CD4-positive, alpha-beta T cell treated with Interleukin-17A for 4 hours (primary cell): ENCODE data around the gene LHX1.
A peak's percentile ranks its signal among the peaks of the same experiment; 100 is the strongest.

ENCODE experiments used
- DNase-seq: peaks from one replicate; pipeline ENCODE4 v3.0.0-alpha.2; 2020; ENCODE audit warnings: mixed read lengths

Gene LHX1

DNA sequence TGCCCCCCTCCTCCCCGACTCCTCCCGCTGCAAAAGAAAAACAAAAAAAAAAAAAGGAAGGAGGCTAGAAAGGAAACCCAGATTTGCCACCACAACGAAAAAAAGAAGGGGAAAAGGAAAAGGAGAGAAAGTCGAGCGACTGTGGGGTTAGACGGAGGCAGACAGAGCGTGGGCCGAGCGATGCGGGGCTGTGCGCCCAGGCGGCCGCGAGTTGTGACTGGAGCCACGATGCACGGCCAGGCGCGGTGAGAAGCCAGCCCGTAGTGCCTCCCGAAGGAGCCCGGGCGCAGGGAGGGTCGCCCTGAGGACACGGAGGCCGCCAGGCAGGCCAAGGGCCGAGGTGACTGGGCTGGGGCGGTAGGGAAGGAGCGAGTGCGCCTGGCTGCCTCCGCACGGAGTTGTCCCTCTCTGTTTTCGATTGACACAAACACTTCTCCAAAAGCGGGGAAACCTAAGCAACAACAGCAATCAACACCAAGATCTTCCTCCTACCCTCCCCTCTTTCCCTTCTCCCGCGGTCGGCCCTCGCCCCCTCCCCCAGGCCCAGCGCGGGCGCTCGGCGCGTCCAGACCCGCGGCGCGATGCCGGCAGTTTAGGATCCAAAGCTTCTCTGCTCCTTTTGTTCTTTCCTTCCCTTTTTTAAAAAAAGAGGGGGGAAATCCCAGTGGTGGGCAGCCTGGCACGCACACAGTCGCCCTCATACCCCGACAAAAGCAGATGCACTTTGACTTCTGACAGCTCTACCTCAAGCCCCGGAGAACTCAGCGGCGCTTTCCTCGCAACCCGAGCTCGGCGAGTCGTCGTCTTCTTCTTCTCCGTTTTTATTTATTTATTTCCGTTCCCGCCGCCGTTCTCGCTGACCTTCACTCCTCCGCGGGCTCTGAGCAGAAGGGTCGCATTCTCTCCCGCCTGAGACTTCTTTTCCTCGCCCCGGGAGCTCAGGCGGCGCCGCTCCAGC is at the start of gene LHX1:
Gene LHX1, plus strand, starts transcription at position 475 of the 958 bp plus-strand sequence. CDS start 723 bp downstream, outside the sequence.
- DNase-seq: peak; percentile 19

- DNase-seq: no peak
Observed at GRCh38 chr17:36888236-36888951, 48.9 kb upstream of the LHX1 start.

DNA sequence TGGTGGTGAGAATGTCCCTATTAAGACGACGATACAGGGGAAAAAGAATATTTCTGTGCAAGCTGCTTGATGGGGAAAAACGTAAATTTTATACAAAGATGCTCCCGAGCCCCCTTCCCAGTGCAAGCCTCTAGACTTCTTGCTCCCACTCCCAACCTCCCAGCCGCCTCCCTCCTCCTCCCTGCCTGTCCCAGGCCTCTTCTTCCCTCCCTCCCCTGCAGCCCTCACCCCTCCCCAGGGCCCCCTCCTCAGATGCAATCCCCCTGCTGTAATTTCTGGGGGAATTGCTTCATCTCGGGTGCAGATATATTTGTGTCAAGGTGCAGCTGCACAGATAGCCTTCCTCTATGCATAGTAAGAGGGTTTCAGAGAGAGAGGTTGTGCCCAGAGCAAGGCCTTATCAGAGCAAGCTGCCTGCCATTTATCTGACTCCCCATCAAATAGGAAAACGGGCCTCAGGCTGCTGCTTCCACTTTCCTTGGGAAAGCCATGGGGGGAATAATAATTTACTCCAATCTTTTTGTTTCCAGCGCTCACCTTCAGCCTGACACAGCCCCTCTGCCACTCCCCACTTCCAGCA is 47.4 kb upstream of the LHX1 start:
- DNase-seq: no peak

DNA sequence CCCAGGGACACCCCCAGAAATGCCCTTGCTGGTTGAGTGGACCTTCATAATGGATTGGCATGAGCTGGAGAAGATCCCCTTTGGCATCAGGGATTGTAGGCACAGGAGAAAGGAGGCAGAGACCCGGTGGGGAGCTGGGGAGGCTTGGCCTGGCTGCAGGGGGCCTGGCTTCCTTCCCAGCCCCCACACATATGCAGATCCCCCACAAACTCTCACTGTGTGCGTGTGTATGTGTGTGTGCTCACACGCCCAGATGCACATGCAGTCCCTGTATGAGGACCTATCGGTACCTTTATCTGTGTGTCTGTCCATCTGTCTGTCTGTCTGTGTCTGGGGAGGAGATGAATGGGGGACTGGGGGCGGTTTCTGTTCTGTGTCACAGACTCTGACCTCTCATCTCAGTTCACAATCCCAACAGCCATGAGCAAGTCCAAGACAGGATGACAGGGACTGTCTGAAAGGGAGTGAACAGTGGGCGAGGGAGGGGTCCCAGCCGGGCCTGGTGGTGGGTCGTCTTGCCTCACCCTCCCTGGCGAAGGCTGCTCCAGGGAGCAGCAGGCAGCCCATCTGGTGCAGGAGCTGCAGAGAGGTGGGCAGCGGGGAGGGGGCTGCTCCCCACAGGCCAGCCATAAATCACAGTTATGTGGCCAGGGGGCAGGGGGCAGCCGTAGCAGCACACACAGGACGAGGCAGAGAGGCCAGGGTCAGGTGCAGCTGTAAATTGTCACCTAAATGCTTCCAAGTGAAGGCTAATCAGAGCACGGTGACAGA is 46.7 kb upstream of the LHX1 start:
- DNase-seq: no peak

GRCh38 chr17:36892112-36892838 is 45.0 kb upstream of the LHX1 start:
- DNase-seq: no peak

- DNase-seq: no peak
Observed at GRCh38 chr17:36894177-36894576, 43.1 kb upstream of the LHX1 start.

DNA sequence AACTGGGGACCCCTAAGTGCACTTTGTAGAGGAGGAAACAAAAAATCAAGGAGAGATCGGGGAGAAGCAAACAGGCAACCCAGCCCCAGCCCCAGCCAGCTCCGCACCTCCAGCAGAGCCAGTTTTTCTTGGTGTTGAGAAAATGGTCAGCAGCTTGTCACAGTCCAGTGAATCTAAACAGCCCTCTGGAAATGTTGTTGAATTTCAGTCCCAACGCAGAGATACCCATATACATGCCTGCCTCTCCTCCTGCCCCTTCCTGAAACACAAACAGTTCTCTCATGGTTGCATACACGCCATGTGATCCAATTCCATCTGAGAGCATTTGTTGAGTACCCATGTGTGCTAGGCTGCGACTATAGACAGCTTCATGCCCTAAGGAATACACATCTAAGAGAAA is 42.4 kb upstream of the LHX1 start:
- DNase-seq: no peak

- DNase-seq: no peak
Observed at GRCh38 chr17:36899250-36900159, 37.8 kb upstream of the LHX1 start.

- no peak for DNase-seq
Observed at GRCh38 chr17:36900160-36900512, 37.1 kb upstream of the LHX1 start.

DNA sequence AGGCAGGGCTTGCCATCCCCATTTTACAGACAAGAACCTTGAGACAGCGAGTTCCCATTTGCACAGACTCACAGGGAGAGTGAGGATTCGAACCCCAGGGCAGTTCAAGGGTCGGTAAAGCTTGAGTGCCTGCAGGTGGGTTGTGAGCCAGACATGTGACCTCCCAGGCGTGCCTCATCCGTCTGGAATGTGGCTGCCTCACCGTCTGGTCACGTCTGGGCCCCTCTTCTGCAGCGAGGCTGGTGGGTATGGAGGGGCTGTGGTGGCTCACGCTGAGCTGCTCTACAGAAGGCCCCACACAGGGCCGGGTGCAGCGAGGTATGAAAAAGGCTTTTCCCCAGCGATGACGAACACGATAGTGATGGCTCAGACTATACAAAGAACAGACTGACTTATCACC is 35.8 kb upstream of the LHX1 start:
- no peak for DNase-seq

DNA sequence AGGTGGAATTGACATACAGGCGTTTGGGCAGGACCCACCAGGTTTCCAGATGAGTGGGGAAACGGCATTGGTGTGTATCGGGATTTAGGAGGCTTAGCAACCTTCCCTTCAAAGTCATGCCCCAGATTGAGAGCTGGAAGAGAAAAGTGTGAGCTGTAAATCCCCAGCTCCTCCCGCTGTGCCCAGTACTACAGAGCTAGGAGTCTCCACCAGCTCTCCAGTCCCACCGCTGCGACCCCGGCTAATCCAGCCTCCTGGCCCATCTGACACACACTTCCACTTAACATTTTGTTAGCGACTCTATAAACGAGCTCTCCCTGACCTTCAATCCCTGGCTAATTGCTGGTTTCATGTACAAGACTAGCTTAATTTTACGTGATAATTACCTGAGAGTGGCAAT is 29.9 kb upstream of the LHX1 start:
- no peak for DNase-seq

- DNase-seq: no peak
Observed at GRCh38 chr17:36910513-36910912, 26.8 kb upstream of the LHX1 start.

- no peak for DNase-seq
Observed at GRCh38 chr17:36911001-36911400, 26.3 kb upstream of the LHX1 start.

GRCh38 chr17:36913132-36913531 is 24.1 kb upstream of the LHX1 start:
- no peak for DNase-seq

DNA sequence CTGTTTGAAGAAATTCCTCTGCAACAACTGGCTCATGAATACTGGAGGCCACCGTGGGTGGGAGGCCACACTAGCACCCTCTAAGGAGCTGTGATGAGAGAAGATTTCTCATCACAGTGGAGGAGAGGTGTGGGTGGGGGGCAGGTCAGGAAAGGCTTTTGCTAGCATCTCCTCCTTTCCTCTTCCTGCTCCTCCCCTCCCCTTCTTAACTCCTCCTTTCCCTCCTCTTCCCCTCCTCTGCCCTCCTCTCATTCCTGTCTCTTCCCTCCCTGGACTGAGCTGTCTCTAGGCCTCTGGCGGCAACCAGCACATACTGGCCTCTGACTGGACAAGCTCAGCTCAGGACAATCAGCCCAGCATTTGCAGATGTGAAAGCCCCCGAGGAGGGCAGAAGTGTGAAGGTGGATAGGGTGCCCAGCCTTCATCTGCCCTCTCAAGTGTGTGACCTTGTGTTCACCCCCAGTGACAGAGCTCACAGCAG is 19.0 kb upstream of the LHX1 start:
- no peak for DNase-seq

DNA sequence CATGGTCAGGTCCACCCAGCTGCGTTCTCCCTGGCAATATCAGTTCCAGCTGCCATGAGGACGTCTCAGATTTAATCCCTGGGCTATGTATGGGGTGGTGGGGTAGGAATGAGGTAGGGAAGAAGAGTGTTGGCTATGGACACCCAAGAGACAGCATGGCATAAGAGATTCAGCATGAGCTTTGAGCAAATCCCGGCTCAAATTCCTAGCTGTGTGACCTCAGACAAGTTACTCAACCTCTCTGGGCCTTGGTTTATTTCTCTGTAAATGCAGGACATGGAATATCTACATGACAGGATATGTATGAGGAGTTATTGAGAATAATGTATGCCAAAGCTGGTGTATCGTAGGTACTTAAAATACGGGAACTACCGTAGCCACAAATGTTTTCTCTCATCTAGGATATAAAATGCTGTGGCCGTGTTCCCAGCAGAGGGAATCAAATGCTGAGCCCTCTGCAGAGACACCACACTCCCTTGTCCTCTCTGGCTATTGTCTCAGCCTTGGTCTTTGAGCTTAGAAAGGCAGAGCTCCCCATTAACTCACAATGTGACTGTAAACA is 17.8 kb upstream of the LHX1 start:
- no peak for DNase-seq

DNA sequence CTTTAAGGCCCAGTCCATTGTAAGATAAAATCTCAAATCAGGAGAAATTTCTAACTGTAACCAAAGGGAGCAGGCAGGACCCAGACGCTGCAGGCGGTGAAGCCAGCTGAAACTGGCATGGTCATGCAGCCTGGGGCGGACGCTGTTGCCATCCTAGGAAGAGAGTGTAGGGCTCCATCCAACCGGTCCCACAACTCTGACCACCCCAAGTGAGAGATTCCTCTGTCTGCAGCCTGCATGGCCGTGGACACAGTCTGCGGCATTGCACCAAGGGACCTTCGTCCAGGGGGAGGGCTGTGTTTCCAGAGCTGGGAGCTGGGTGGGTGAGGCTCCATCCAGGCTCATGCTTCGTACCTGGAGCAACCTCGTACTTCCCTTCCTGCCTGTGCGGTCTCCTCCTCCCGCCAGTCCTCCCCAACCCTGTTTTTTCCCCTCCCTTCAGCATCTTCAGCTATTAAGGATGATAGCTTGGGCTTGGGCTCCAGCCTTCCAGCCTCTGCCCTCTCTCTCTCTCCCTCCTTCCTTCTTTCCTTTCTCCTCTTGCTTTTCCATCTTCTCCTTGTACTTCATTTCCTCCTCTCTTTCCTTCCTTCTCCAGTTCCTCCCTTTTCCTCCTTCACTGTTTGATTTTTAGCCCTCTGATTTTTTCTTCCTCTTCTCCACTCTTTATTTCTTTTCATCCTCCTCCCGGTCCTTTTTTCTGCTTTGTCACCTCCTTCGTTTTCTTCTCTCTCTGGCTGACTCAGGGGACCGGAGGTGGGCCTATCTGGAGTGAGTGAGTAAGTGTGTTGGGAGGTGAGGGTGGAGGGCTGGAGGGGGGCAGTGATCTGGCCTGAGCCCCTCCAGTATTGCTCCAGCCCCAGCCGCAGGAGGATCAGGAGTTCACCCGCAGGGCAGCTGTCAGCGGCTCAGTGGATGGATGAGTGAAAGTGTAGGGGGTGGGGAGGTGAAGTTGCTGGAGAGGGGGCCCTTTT is 17.0 kb upstream of the LHX1 start:
- no peak for DNase-seq

DNA sequence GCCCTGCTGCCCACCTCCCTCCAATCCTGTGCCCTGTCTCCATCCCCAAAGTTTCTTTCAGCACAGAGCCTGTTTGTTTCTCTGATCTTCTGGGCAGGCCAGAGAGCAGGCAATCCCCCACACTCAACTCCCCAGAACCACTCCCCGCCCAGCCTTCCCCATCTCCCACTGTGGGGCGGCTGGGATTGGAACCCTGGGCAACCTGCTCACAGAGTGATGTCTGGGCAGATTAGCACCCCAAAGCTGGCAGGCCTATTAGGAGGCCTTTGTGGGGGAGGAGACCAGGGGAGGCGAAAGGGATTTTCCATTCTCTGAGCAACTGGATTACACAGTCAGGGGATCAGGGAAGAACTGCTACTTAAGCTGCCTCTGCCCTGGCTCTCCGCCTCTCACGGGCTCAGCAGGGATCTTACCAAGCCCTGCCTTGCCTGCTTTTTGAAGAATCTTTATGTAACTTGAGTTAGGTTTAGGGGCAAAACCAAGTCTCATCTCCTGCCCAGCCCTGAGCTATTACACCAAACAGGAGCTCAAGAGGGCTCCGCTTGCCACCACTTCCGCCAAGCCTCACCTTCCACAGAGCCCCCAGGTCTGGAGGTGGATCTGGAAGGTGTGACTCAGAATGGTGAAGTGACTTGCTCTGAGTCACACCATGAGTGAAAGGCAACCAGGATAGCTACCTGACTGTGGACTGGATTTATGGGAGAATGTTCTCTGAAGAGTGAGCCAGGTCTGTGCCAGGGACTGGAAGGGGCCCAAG is 16.0 kb upstream of the LHX1 start:
- DNase-seq: peak; percentile 7

- no peak for DNase-seq
Observed at GRCh38 chr17:36922175-36922574, 15.1 kb upstream of the LHX1 start.
